Fibroblast of lung (primary cell): Measurements from ENCODE around the gene MRPS5. TPM values are rescaled to one million over a fixed set of nuclear protein-coding genes. Genes with fewer than 3 reads are reported as not detected.

Experiments
- DNase-seq, 2 donors: peaks; one replicate each; pipeline versions ENCODE4 v3.0.0 to v3.0.0-alpha.2; 2010; ENCODE audit warnings: low read depth in 2 of 2
- H2AFZ ChIP-seq: 2 replicates; pipeline ENCODE4 v1.5.1; 2012; ENCODE audit warnings: low read length, control low read depth, inconsistent platforms
- H3K27ac ChIP-seq: 2 replicates; pipeline ENCODE4 v1.5.1; 2011; ENCODE audit warnings: low read length, control low read depth; ENCODE audit not compliant: insufficient read depth
- H3K27me3 ChIP-seq: 2 replicates; pipeline ENCODE4 v1.5.1; 2011; ENCODE audit warnings: mild to moderate bottlenecking, low read length; ENCODE audit not compliant: control insufficient read depth, insufficient read depth
- H3K36me3 ChIP-seq: 2 replicates; pipeline ENCODE4 v1.5.1; 2011; ENCODE audit warnings: low read length; ENCODE audit not compliant: control insufficient read depth, insufficient read depth
- H3K4me1 ChIP-seq: 2 replicates; pipeline ENCODE4 v1.5.1; 2011; ENCODE audit warnings: low read length; ENCODE audit not compliant: control insufficient read depth, insufficient read depth; ENCODE audit errors: extremely low read depth
- H3K4me2 ChIP-seq: 2 replicates; pipeline ENCODE4 v1.5.1; 2011; ENCODE audit warnings: low read length, control low read depth; ENCODE audit not compliant: insufficient read depth; ENCODE audit errors: extremely low read depth
- H3K4me3 ChIP-seq, 4 experiments: fragments of 200-600 bp in 1 of 4; sonication (generic) in 1 of 4; replicated peaks in 1 of 4; 2 replicates each; pipeline ENCODE4 v1.5.1; 2011 to 2016; ENCODE audit warnings: low read length in 4 of 4, low read depth in 3 of 4, mild to moderate bottlenecking in 3 of 4, control low read depth in 2 of 4, inconsistent platforms in 1 of 4, mixed read lengths in 1 of 4; ENCODE audit not compliant: insufficient read depth in 1 of 4; ENCODE audit errors: control extremely low read depth in 1 of 4
- H3K79me2 ChIP-seq: 2 replicates; pipeline ENCODE4 v1.5.1; 2012; ENCODE audit warnings: mild to moderate bottlenecking, low read length, inconsistent platforms; ENCODE audit not compliant: control insufficient read depth, insufficient read depth
- H3K9ac ChIP-seq: 2 replicates; pipeline ENCODE4 v1.5.1; 2011; ENCODE audit warnings: mild to moderate bottlenecking, low read length, control low read depth; ENCODE audit not compliant: insufficient read depth
- H3K9me3 ChIP-seq: 2 replicates; pipeline ENCODE4 v1.5.1; 2012; ENCODE audit warnings: low read depth, low read length; ENCODE audit not compliant: control insufficient read depth, insufficient read depth
- H4K20me1 ChIP-seq: 2 replicates; pipeline ENCODE4 v1.5.1; 2011; ENCODE audit warnings: low read length; ENCODE audit not compliant: control insufficient read depth, insufficient read depth; ENCODE audit errors: extremely low read depth
- EZH2 ChIP-seq: IDR thresholded peaks from 2 replicates; pipeline ENCODE4 v1.5.1; 2012; ENCODE audit warnings: low read length, control low read depth, mild to moderate bottlenecking; ENCODE audit errors: missing control alignments
- polyA plus RNA-seq, 2 donors: library from polyadenylated mRNA; depleted of rRNA in 1 of 2; stranded (reverse) in 1 of 2; unstranded in 1 of 2; fragments of >200 nt; gene quantifications; 2 replicates each; pipeline ENCODE4 v1.2.1, GENCODE V29; 2011 to 2012; ENCODE audit warnings: missing spikeins in 1 of 2
- total RNA-seq: library from RNA; depleted of rRNA; stranded (reverse); fragments of >200 nt; gene quantifications from 2 replicates; pipeline ENCODE4 v1.2.1, GENCODE V29; 2014
- TF ChIP-seq, protein P1 (sequence below), 2 donors: IDR thresholded peaks in 1 of 2; conservative IDR thresholded peaks in 1 of 2; 1 replicate in 1 of 2; 2 replicates in 1 of 2; pipeline ENCODE4 v1.5.1; 2011 to 2012; ENCODE audit warnings: low read length in 2 of 2, control low read depth in 1 of 2, inconsistent platforms in 1 of 2, low read depth in 1 of 2, mild to moderate bottlenecking in 1 of 2

MRPS5 gene
- total and polyA plus RNA-seq, 2 donors (not counting 1 experiment from before 2014, with no cell fraction given) = 46.2 to 61.1 TPM

GRCh38 chr2:95121093-95121406 is 558 bp downstream of the MRPS5 start:
- H3K27ac ChIP-seq = peak overlapping the region; percentile 98
- DNase-seq = peak in 1 of 2 donors; percentile 32
- TF ChIP-seq, protein P1, sequence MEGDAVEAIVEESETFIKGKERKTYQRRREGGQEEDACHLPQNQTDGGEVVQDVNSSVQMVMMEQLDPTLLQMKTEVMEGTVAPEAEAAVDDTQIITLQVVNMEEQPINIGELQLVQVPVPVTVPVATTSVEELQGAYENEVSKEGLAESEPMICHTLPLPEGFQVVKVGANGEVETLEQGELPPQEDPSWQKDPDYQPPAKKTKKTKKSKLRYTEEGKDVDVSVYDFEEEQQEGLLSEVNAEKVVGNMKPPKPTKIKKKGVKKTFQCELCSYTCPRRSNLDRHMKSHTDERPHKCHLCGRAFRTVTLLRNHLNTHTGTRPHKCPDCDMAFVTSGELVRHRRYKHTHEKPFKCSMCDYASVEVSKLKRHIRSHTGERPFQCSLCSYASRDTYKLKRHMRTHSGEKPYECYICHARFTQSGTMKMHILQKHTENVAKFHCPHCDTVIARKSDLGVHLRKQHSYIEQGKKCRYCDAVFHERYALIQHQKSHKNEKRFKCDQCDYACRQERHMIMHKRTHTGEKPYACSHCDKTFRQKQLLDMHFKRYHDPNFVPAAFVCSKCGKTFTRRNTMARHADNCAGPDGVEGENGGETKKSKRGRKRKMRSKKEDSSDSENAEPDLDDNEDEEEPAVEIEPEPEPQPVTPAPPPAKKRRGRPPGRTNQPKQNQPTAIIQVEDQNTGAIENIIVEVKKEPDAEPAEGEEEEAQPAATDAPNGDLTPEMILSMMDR (conservative IDR thresholded peaks at IDR 0.05 in 1 of 2, IDR thresholded peaks at IDR 0.05 in 1 of 2; ENCODE audit: low read depth in 1 of 2, low read length in 2 of 2) = no peak
- no peak for TF ChIP-seq EZH2

DNA sequence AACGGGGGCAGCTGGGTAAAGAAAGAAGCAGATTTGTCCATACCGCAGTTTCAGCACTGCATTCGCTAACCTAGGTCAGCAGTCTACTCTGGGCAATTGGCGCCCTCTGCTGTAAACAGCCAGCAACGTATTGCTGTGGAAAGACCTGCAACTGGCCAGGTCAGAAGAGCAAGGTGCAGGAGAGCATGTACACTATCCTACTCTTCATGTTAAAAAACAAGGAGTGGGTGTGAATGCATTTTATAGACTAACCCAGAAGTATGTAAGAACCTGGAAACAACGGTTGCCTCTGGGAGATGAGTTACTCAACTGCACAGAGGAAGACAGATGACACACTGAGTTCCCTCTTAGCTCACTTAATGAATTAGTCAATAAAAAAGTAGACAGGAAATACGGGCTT is 6.2 kb downstream of the MRPS5 start:
- Histone ChIP-seq H3K9ac (no peak overlapping the region), H3K27ac (no peak overlapping the region), H3K9me3 (no peaks in the 10 kb centered on the region), H2AFZ (no peak overlapping the region), H3K4me3 (no peak overlapping the region), H4K20me1 (no peaks in the 10 kb centered on the region), H3K36me3 (peaks cover 4% of the 10 kb centered on the region), H3K4me1 (no peaks in the 10 kb centered on the region), H3K4me2 (no peak overlapping the region), H3K27me3 (no peaks in the 10 kb centered on the region), H3K79me2 (peaks cover 21% of the 10 kb centered on the region)
- DNase-seq = peak; percentile 54 to 74
- TF ChIP-seq, protein P1 (conservative IDR thresholded peaks at IDR 0.05 in 1 of 2, IDR thresholded peaks at IDR 0.05 in 1 of 2; ENCODE audit: low read depth in 1 of 2, low read length in 2 of 2) = peak; percentile 89 to 97
- TF ChIP-seq EZH2 = no peak

More at GRCh38 chr2:95121093-95121406, 558 bp downstream of the MRPS5 start:
- H3K4me2 ChIP-seq = peak overlapping the region; percentile 83
- H3K79me2 ChIP-seq = peaks cover 33% of the 10 kb centered on the region
- no peaks in the 10 kb centered on the region for H3K27me3 ChIP-seq
- peak overlapping the region; percentile 100 for H3K9ac ChIP-seq
- H3K9me3 ChIP-seq = no peaks in the 10 kb centered on the region
- H3K4me3 ChIP-seq = peak overlapping the region; percentile 97 to 99 (median 99)
- peaks cover 2% of the 10 kb centered on the region for H3K4me1 ChIP-seq
- H3K36me3 ChIP-seq = no peaks in the 10 kb centered on the region
- H4K20me1 ChIP-seq = no peaks in the 10 kb centered on the region
- peak overlapping the region; percentile 97 for H2AFZ ChIP-seq

DNA sequence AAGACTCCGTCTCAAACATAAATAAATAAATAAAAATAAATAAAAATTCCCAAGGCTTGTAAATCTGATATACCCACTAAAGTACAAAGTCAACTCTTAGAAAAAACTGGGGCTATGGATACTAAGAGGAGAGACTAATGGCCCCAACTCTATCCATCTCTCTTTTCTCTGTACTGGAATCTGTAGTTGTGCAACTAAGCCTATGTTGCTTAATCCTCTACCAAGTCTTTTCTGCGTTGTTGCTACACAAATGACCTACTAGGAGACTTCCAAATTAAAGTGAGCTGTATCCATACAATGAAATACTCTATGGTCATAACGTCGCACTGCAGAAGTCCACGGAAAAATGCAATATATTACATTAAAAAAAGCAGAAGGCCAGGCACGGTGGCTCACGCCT is 8.1 kb downstream of the MRPS5 start:
- TF ChIP-seq, protein P1 (conservative IDR thresholded peaks at IDR 0.05 in 1 of 2, IDR thresholded peaks at IDR 0.05 in 1 of 2; ENCODE audit: low read depth in 1 of 2, low read length in 2 of 2) = no peak
- TF ChIP-seq EZH2 = no peak
- Histone ChIP-seq H3K9me3 (no peaks in the 10 kb centered on the region), H3K4me3 (no peak overlapping the region), H3K27ac (no peak overlapping the region), H3K27me3 (no peaks in the 10 kb centered on the region), H4K20me1 (no peaks in the 10 kb centered on the region), H3K4me2 (no peak overlapping the region), H3K79me2 (peaks cover 3% of the 10 kb centered on the region), H2AFZ (no peak overlapping the region), H3K36me3 (peaks cover 6% of the 10 kb centered on the region), H3K9ac (no peak overlapping the region), H3K4me1 (no peaks in the 10 kb centered on the region)
- DNase-seq = no peak
